ENCODE data around the gene GAB4.
"Not testable (repeated sequence)": the region's sequence is repeated elsewhere in the genome, so short reads cannot be mapped to it uniquely, and the experiment has no call there.

The GAB4 gene, protein sequence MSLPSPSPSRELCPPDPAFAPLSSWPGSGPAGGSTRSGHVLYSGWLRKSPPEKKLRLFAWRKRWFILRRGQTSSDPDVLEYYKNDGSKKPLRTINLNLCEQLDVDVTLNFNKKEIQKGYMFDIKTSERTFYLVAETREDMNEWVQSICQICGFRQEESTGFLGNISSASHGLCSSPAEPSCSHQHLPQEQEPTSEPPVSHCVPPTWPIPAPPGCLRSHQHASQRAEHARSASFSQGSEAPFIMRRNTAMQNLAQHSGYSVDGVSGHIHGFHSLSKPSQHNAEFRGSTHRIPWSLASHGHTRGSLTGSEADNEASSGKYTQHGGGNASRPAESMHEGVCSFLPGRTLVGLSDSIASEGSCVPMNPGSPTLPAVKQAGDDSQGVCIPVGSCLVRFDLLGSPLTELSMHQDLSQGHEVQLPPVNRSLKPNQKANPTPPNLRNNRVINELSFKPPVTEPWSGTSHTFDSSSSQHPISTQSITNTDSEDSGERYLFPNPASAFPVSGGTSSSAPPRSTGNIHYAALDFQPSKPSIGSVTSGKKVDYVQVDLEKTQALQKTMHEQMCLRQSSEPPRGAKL

DNA sequence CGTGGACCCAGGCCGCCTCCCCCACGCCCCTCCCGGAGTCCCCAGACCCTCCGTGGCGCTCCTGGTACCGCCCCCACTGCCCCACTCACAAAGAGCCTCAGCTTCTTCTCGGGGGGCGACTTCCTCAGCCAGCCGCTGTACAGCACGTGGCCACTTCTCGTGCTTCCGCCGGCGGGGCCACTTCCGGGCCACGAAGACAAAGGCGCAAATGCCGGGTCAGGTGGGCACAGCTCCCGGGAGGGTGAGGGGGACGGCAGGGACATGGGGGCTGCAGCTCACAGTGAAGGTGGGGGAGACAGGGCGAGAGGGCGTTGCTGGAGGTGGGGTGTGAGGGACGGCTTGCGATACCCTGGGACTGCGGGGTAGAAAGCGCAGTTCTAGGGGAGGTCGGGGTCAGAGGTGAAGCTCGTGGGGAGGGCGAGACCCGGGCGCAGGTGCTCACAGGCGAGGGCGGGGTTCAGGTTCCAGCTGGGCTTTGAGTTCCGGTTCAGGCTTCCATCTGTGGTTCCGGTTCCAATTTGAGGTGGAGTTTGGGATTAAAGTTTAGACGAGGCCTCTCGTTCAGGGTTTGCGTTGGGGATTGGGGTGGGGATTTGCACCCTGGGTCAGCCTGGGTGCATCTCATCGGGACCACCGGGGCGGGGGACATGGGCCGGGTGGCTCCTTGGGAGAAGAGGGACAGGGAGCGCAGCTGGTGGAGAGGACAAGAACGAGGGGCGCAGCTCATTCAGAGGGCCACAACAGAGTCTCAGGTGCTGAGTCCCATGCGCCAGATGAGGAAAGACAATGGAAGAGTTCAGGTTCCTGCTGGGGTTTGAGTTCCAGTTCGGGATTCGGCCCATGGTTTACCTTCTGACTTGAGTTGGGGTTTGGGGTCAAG lies at the start of gene GAB4:
Gene GAB4, minus strand, starts transcription at position 371 of the 880 bp plus-strand sequence. Its CDS starts 108 bp downstream, at position 263.
- no peak for DNase-seq

DNA sequence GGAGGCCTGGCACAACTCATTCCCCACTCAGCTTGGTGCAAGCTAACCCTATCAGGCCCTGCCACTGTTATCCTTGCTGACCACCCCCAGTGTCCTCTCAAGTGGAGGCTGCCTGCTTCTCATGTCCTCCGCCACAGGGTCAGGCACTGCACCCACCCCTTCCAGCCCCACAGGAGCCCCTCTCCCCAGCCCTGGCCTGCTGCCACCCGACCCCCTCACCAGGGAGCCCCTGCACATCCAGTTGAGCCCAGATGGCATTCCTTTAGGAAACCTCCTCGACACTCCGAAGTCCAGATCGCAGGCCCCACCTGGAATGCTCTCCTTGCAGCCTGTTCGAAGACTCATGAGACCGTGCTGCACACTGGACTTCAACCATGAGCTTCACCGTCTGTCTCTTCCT lies 48.8 kb upstream of the GAB4 start:
- no peak for DNase-seq

DNA sequence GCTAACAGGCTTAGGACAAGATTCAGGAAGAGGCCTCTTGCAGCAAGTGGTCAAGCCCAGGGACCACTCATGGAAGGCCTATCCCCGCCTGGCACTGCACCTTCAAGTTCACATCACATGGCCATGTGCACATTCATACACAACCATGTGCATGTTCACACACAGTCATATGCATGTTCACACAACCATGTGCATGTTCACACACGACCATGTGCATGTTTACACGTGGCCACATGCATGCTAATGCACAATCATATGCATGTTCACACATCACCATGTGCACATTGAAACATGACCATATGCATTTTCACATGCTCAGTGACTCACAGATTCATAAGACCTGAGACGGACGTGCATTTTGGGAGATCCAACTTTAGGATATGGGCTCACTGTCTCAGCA lies 48.0 kb upstream of the GAB4 start:
- DNase-seq: no peak

DNA sequence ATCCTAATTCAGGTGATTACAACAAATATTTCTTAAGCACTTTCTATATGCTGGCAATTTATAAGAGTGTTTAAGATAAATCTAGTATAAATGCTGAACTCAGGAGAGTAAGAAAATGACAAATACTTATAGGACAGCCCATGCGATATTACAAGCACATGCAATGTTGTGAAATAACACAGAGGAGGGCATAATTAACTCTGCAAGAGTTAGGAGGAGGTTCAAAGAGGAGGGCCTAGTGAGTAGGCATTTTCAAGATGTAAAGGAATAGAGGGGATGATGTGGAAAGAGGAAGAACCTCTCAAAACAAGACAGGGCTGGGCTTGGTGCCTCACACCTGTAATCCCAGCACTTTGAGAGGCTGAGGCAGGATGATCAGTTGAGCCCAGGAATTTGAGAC lies 39.6 kb upstream of the GAB4 start:
- no peak for DNase-seq

DNA sequence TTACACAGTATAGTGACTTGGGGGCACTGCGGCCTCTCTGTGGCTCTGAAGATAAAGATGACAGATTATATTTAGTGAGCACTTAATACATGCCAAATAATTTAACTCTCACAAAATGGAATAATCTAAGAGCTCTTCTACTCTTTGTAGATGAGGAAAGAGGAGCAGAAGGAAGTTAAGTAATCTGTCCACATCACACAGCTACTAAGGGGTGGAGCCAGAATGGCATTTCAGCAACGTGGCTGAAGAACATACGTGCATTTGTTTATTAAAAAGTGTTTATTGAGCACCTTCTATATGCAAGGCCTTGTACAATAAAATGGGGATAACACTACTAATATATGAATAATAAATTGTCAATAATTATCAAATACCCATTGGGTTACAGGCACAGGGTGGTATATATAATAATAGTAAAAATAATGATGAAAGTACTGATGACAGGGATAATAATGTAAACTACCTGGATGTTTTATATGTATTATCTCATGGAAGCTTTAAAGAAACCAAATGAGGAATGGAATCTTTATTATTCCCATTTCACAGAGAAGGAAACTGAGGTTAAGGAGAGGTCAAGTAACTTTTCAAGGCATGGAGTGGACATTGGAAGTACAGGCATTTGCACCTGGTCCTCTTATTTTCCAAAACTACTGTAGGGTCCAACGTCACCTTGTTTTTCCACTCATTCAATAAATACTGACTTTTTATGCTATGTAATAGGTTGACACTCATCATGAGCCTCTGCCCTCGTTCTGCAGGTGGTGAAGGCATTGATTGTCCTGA lies 38.7 kb upstream of the GAB4 start:
- DNase-seq: no peak

DNA sequence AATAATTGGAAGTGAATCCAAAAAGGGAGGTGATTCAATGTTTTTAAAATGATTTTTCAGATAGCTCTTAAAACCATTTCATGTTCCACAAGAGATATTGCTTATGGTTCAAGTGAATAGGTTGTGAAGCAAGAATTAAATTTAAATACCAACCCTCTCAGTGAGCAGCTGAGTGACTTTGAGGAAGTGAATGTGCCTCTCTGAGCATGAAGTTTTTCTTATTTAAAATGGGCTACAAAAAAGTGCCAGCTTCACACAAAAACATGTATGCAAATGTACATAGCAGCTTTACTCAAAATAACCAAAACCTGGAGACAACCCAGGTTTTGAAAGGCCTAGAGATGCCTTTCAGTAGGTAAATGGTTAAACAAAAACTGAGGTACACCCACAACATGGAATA lies 35.5 kb upstream of the GAB4 start:
- no peak for DNase-seq

DNA sequence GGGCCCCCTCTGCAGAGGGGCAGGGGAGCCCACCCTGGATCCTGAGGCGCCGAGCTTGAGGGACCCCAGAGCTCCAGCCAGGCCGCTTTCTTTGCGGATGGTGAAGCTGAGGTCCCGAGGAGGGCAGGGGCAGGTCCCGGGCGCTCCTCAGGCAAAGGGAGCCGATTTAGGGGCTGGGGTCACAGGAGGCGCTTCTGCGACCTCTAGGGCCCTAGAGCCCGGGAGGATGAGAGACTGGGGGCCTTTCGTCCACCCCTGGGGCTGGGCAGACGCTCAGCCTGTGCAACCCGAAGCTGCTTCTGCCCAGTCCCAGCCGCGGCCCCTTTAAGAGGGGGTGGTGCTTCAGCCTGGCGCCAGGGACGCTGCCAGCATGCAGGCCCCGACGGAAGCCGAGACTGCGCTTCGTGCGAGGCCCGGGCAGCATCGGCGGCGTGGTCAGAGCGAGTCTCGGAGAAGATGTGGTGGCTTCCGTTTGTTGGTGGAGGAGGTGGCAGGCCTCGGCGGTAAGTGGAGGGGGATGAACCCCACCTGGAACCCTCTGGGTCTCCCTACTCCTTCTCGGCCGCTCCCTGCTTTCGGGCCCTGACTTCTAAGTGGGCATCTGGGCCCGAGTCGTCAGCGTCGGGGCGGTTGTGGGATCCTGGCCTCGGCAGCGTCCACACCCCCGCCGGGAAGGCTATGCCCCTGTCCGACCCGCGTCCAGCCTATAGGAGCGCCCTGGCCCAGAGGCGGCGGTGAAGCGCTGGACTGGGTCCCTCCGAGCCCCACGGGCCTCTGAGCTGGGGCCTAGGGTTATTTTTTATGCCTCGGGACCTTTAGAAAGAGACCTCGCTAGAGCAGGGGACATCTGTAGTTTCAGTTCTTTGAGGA lies 29.1 kb upstream of the GAB4 start:
- peak; percentile 43 for DNase-seq

DNA sequence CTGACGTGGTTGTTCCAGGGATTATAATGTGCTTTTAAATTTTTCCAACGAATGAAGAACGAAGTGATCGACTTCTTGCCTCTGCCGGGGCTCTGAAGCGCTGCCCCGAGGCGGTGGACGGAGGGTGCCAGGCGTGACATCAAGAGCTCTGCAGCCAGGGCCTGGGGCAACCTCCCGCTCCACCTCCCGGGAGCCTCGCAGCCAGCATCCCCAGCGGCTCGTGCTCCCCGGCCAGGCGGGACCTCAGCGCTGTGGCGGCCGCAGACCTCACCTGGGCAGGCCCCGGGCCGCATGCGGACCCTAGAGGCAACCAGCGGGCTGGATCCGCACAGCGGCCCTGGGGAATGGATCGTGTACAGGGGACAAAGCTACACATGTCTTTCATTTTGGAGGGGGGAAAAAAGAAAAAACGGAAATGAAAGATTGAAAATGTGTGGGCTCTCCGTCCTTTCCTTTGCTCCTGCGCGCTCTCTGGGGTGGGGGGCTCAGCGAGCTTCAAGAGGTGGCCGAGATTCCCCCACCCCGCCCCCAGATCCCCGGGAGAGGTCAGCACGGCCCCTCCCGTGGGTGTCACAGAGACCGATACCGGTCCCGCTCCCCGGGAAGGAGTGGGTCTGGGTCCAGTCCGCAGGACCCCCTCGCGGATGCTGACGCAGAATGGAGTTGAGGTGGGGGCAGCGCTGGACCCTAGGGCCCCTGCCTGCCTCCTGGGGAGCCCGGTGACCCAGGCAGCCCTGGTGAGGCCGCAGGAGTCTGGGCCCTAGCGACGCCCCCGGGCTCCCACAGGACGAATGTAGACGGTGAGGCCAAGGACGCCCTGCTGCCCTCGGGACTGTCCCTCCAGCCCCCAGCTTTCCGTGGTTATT lies 28.2 kb upstream of the GAB4 start:
- peak; percentile 21 for DNase-seq

DNA sequence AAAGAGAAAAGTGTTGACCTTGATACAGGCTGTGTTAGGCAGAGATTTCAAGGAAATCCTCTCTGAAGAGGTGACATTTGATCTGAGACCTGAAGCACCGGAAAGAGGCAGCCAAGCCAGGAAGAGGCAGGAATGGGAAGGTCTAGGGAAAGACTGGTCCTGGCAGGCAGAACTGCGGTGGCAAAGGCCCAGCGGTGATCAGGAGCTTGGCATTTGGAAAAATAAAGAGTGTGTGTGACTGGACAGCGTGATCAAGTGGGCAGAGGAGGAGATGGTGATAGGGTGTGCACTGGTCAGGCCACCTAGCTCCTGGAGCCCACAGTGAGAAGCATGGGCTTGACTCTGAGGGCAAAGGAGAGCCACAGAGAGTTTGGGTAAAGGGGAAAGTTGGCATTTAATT lies 27.2 kb upstream of the GAB4 start:
- no peak for DNase-seq

DNA sequence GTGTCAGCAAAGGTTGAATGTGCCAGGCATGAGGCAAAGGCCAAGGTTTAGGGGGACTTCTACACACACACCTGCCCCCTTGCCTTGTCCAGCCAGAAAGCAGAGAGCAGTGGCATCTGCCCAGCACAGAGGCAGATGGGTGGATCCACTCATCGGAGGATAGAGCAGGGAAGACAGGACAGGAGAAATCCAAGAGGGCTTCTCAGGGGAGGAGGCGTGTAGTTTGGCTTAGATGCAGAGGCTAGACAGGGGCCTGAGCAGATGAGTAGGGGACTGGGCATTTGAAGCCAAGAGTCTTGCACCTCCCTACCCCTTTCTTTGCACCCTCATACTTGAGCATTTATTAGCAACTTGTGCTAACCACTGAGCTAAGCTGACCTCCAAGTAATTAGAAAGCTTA lies 26.5 kb upstream of the GAB4 start:
- not testable (repeated sequence) for DNase-seq

DNA sequence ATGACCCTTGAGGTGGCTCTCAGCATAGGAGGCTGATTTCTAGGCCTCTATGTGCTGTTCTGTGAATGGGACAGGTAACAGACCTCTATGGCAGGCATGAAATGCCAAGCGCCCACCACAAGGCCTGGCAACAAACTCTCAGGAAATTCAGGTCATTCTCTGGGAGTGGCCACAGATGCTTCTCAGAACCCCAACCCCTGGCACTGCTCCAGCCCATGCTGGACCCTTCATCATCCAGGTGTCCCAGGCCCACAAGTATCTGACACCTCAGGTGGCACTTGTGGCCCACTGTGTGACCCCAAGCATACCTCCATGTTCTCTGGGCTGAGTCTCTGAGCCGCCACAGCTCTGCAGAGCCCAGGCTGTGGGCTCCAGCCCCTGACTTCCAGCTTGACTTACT lies 24.3 kb upstream of the GAB4 start:
- DNase-seq: not testable (repeated sequence)

DNA sequence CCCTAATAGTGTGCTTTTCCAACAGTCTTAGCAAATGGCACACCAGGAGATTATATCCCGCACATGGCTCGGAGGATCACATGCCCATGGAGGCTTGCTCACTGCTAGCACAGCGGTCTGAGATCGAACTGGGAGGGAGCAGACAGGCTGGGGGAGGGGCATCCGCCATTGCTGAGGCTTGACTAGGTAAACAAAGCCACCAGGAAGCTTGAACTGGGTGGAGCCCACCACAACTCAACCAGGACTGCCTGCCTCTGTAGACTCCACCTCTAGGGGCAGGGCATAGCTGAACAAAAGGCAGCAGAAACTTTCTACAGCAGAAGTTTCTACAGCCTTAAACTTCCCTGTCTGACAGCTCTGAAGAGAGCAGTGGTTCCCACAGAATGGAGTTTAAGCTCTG lies 16.4 kb upstream of the GAB4 start:
- DNase-seq: not testable (repeated sequence)

DNA sequence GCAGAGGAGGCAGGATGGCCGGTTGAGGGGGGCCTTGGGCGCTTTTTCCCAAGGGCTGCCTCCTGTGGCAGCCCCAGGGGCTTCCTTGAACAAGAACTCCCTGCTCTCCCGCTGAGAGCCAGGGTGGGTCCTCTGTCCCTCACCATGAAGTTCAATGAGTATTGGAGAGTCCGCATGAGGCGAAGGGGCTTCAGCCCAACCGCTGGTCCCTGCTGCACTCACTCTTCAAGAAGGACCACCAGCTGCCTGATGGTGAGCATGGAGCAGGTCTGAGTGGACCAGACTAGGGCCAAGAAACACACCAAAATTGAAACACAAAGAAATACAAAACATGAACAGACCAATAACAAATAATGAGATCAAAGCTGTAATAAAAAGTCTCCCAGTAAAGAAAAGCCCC lies 7.5 kb upstream of the GAB4 start:
- DNase-seq: not testable (repeated sequence)

DNA sequence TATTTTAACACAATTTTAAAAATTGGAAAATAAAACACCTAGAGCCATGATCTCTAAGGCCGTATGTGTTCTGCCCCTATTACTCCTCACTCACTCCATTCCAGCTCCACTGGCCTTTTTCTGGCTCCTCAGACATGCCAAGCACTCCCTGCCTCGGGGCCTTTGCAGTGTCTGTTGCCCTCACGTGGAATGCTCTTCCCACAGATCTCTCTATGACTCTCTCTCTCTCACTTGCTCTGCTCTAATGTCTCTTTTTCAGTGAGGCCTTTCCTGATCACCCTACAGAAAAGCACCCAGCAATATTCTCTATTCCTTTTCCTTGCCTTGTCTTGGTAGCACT lies 6.0 kb upstream of the GAB4 start:
- DNase-seq: not testable (repeated sequence)

DNA sequence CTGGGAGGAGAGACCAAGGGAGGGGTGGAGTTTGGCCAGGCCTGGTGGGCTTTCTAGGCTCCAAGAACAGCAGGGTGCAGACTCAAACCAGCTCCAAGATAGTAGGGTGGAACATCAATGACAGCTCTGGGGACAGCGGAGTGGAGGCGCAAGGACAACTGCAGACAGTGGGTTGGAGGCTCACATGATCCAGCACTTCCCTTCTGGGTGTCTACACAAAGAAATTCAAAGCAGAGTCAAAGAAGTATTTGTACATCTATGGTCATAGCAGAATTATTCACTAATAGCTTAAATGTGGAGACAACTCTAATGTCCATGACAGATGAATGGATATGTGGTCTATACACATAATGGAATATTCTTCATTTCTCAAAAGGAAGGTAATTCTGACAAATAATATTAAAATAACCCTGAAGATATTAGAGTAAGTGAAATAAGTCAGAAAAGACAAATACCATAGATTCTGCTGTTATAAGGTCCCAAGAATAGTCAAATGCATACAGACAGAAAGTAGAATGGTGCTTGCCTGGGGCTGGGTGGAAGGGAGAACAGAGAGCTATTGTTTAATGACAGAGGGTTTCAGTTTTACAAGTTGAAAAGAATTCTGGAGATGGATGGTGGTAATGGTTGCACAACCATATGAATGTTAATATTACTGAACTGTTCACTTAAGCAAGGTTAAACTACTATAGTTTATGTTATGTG lies 5.5 kb upstream of the GAB4 start:
- DNase-seq: no peak

DNA sequence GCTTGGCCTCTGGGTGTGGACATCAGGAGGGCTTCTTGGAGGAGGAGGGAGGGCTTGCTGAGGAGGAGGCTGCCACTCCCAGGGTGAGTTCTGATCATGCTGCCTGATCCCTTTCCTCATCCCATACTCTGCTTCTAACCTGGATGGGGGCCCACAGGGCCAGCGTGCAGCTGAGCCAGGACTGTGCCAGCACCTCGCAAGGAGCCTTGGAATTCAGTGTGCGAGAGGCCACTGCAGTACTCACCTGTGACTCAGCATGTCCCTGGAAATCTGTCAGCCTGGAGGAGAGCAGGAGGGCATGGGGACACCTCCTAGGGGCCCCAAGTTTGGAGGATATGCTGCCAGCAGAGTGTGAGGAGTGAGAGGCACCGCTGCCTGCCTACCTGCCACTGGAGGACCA lies 4.2 kb upstream of the GAB4 start:
- DNase-seq: no peak

DNA sequence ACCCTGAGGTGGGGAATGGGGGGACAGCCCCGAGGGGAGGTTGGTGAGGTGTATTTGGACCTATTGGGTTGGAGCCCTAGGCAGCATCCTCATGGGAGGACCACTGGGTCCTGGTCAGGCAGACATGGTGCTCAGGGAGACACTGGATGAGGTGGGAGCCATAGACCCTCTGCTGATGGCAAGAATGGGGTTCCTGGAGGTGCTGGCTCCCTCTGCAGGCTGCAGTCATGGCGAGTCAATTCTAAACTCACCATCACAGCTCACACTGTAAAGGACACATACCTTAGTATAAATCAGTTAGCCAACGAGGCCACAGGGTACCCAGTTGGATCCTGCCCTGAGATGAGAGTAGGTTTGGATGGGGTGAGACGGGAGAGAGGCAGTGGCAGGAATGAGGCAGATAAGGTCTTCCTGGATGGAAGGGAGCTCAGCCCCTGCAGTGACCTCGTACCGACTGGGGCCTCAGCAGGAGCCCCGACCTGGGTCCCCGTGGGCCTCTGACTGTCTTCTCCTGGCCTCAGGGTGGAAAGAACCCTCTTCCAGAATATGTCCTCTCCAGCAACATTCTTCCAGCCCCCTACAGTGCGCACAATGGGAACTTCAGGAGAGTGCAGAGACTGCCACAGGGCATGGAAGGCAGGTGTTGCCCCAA lies 1.7 kb upstream of the GAB4 start:
- no peak for DNase-seq

DNA sequence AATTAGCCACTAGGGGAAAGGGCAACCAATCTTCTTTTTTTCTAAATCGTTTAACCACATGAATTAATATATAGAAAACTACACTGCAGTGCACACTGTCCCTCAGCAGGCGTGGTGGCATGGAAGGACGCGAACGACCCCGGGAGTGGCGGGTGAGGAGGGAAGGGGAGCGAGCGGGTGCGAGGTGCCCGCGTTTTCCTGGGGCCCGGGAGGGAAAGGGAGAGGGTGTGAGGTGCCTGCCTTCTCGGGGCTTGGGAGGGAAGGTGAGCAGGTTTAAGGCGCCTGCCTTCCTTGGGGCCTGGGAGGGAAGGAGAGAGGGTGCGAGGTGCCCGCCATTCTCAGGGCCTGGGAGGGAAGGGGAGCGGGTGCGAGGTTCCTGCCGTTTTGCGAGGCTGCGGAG lies 765 bp downstream of the GAB4 start:
- no peak for DNase-seq

DNA sequence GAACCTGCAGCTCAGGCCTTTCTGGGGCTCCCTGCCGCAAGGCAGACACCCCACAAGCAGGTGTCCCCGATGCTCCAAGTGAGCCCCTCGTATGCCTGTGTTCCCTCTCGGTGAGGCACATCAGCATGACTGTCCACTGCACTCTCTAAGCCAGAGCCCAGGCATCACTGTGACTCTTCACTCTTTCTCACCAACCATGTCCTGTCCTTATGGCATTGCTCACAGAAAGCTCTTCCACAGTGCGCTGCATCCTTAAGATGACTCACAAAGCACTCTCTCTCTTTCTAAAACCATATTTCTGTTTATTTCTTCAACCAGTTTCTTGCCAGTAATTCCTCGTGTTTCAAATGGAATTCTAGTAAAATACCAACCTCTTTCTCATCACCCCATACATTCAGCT lies 18.1 kb downstream of the GAB4 start:
- no peak for DNase-seq

DNA sequence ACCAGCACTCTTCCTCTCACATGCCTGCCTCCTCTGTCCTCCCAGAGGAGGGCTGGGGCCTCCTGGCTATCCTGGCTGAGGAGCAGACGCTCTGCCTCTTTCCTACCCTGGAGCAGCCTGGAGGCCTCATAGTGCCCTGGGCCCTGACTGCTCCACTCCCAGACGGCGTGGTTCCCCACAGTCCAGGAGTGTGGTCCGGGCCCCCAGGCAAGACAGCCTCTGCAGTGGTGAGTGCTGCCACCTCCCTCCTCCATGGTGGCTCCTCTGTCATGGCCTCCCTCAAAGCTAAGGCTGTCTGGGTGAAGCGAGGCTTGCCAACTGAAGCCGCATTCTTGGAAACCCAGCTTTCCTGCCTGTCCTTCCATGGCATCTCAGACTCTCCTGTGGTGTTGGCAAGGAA lies 19.8 kb downstream of the GAB4 start:
- no peak for DNase-seq

Measured in EL (cell line).